Right renal cortex interstitium (tissue), 3 donors: Measurements from ENCODE around the gene FASN. TPM values are rescaled to one million over a fixed set of nuclear protein-coding genes. Genes with fewer than 3 reads are reported as not detected.

ENCODE experiments used
- DNase-seq, 3 donors: peaks; one replicate each; pipeline ENCODE4 v3.0.0-alpha.2; 2013; ENCODE audit warnings: low read depth in 3 of 3, low spot score in 2 of 3
- polyA plus RNA-seq, 3 donors: library from polyadenylated mRNA; unstranded; fragments of 120-200 nt; gene quantifications; one replicate each; pipeline ENCODE4 v1.2.1, GENCODE V29; 2013; ENCODE audit not compliant: insufficient read length in 3 of 3

Gene FASN
- polyA plus RNA-seq, 3 donors: 26.6 to 34.2 (median 26.6) TPM

- DNase-seq: no peak
Observed at GRCh38 chr17:82118168-82118814, 20.3 kb upstream of the FASN start.

GRCh38 chr17:82117139-82118090 lies 19.4 kb upstream of the FASN start:
- DNase-seq: no peak

GRCh38 chr17:82116246-82116645 lies 18.2 kb upstream of the FASN start:
- no peak for DNase-seq

DNA sequence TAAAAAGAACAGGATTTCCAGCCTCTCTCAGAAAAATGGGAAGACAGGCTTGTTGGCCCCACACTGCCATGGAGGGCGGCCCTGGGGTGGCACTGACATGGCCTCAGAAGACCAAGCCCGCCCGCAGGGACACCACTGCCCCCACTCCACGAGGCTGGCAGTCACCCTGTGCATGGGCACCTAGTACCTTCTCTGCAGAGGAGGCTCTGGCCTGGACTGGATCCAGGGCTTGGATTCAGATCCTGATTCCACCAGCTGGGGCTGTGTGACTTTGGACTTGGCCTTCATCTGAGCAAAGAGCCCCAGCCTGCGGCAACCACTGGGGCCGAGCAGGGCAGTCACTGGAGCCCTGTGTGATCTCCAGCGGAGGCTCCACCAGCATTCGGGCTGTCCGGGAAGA lies 16.8 kb upstream of the FASN start:
- no peak for DNase-seq

GRCh38 chr17:82114447-82114846 lies 16.4 kb upstream of the FASN start:
- no peak for DNase-seq

- DNase-seq: no peak
Observed at GRCh38 chr17:82113941-82114340, 15.9 kb upstream of the FASN start.

DNA sequence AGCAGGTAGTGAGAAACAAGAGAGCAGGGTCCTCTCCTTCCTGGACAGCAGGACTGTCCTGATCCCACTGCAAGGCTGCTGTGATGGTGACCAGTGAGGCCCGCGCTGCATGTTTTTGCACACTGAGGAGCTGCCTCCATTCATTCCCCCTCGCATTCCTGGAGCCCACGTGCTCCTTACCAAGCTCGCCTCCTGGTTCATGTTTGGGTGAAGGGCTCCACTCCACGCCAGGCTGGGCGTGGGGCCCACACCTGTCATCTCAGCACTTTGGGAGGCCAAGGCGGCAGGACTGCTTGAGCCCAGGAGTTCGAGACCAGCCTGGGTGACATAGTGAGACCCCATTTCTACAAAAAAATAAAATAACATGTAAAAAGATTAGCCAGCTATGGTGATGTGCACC lies 15.4 kb upstream of the FASN start:
- DNase-seq: no peak

DNA sequence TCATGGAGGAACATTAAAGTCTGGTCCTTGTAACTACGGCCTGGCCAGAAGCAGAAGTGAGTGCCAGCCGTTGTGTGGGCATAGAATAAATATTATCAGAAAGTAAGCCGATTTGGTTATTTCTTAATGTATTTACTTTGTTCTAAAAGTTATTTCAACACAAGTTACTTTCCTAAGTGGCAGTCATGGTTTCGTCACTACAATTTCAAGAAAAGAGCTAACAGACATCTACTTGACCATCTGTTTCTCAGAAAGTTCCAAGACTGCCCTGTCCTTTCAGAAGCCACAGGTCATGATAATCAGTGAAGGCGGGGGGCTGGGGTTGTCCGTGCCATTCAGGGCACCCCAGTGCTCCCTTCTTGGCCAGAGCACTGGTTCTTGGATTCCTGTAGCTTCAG lies 14.9 kb upstream of the FASN start:
- DNase-seq: no peak

GRCh38 chr17:82112181-82112913 lies 14.3 kb upstream of the FASN start:
- DNase-seq: no peak

DNA sequence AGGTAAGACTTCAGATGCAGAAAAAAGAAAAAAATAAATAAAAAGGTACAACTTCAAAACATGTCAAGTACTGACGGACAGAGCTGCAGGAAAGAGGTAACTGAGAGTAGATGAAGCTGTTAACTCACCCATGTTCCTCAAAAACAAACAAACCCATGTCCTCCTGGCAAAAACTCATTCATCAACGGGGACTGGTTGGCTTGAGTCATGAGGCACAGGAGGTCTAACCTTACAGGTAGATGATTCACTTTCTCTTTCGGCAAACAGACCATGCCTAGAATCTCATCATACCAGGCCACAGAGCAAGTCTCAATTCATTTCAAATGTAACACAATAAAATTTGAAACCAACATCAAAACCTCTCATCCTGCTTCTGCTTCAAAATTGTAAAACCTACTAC lies 12.3 kb upstream of the FASN start:
- DNase-seq: no peak

- DNase-seq: no peak
Observed at GRCh38 chr17:82108961-82109475, 11.0 kb upstream of the FASN start.

GRCh38 chr17:82108496-82108945 lies 10.5 kb upstream of the FASN start:
- DNase-seq: no peak

DNA sequence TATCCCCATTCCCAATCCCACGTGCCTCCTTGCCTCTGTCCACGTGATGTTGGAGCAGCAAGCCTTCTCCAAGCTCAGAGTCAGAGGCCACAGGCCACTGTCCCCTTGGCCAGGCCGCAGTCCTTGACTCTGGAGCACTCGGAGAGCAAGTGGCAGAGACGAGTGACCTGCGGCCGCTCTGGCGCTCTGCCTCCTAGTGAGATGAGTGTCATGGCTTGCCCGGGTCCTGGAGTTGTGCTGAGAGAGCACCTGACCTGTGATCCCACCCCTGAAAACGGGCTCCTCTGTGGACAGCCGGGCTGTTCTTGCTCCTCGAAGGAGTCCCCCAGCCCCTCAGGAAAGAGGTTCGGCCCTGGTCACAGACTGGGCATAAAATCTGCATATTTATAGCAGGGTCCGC lies 10.0 kb upstream of the FASN start:
- no peak for DNase-seq

DNA sequence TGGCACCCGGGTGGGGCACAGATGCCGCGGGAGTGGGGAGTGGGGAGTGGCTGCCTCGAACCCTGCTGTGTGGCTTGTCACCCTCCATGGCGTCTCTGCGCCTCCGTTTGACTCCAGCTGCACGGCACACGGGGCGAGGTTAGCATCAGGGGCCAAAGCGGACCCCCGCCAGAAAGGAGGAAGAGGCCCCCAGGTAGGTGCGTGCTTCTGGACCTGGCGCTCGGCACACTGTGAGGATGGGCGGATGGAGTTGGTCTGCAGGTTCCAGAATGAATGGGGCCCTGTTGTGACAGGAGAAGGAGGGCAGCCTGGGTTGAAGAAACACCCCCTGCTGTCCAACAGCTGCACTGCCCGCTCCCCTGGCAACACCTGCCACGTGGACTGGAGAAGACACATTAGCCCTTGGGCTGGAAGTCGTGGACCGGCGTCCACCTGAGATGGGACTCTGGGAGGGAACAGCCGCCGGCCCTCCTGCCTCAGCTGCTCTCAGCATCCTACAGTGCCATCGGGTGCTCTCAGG lies 9.4 kb upstream of the FASN start:
- no peak for DNase-seq

GRCh38 chr17:82106688-82107305 lies 8.8 kb upstream of the FASN start:
- DNase-seq: no peak

GRCh38 chr17:82105882-82106687 lies 8.0 kb upstream of the FASN start:
- DNase-seq: no peak

GRCh38 chr17:82105417-82105881 lies 7.4 kb upstream of the FASN start:
- DNase-seq: no peak

GRCh38 chr17:82104797-82105416 lies 6.9 kb upstream of the FASN start:
- no peak for DNase-seq
